ENCODE data around the gene CXCL6. TPM values are rescaled to one million over a fixed set of nuclear protein-coding genes. Genes with fewer than 3 reads are reported as not detected.

CXCL6 gene
- total RNA-seq, 1 donor from 2014 or later: 16.7 TPM

GRCh38 chr4:73864961-73865360, 28.5 kb downstream of the CXCL6 start:
- no peak for DNase-seq (ENCODE audit: low read depth)
- Histone ChIP-seq H3K4me3 (ENCODE audit: insufficient read depth, low read depth, low read length) (no peak overlapping the region), H3K4me2 (ENCODE audit: low read length) (no peak overlapping the region), H3K9me3 (ENCODE audit: insufficient read depth, low read depth, low read length) (no peaks in the 10 kb centered on the region), H3K27me3 (ENCODE audit: insufficient read depth, low read length) (peaks cover 9% of the 10 kb centered on the region), H3K36me3 (ENCODE audit: insufficient read depth, low read length) (no peaks in the 10 kb centered on the region), H3K79me2 (ENCODE audit: insufficient read depth, low read length) (no peaks in the 10 kb centered on the region), H3K4me1 (ENCODE audit: insufficient read depth, low read length) (peaks cover 7% of the 10 kb centered on the region), H2AFZ (ENCODE audit: low read depth, low read length) (no peak overlapping the region), H3K9ac (ENCODE audit: low read length) (no peak overlapping the region), H3K27ac (ENCODE audit: low read depth, low read length) (no peak overlapping the region), H4K20me1 (ENCODE audit: insufficient read depth, low read length) (no peaks in the 10 kb centered on the region)
- Mint-ChIP-seq H3K27me3 (ENCODE audit: low read depth, unreplicated experiment) (no peaks in the 10 kb centered on the region), H3K9me3 (ENCODE audit: unreplicated experiment) (no peaks in the 10 kb centered on the region), H3K4me3 (ENCODE audit: unreplicated experiment) (no peak overlapping the region), H3K27ac (ENCODE audit: unreplicated experiment) (no peak overlapping the region), H3K4me1 (ENCODE audit: low read depth, unreplicated experiment) (peaks cover 32% of the 10 kb centered on the region), H3K36me3 (ENCODE audit: low read depth, unreplicated experiment) (no peaks in the 10 kb centered on the region)
- TF ChIP-seq, protein P1, sequence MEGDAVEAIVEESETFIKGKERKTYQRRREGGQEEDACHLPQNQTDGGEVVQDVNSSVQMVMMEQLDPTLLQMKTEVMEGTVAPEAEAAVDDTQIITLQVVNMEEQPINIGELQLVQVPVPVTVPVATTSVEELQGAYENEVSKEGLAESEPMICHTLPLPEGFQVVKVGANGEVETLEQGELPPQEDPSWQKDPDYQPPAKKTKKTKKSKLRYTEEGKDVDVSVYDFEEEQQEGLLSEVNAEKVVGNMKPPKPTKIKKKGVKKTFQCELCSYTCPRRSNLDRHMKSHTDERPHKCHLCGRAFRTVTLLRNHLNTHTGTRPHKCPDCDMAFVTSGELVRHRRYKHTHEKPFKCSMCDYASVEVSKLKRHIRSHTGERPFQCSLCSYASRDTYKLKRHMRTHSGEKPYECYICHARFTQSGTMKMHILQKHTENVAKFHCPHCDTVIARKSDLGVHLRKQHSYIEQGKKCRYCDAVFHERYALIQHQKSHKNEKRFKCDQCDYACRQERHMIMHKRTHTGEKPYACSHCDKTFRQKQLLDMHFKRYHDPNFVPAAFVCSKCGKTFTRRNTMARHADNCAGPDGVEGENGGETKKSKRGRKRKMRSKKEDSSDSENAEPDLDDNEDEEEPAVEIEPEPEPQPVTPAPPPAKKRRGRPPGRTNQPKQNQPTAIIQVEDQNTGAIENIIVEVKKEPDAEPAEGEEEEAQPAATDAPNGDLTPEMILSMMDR (IDR thresholded peaks at IDR 0.05; ENCODE audit: insufficient read depth, low read depth, low read length): no peak
- no peak for TF ChIP-seq EZH2 (IDR thresholded peaks at IDR 0.05; ENCODE audit: insufficient read depth, low read length)
- FAIRE-seq: no peak

- H3K36me3 Mint-ChIP-seq (ENCODE audit: low read depth, unreplicated experiment): no peaks in the 10 kb centered on the region
- no peak overlapping the region for H3K4me3 Mint-ChIP-seq (ENCODE audit: unreplicated experiment)
- H2AFZ ChIP-seq (ENCODE audit: low read depth, low read length): no peak overlapping the region
- H3K9ac ChIP-seq (ENCODE audit: low read length): no peak overlapping the region
- H3K36me3 ChIP-seq (ENCODE audit: insufficient read depth, low read length): no peaks in the 10 kb centered on the region
- H3K9me3 Mint-ChIP-seq (ENCODE audit: unreplicated experiment): no peaks in the 10 kb centered on the region
- H3K79me2 ChIP-seq (ENCODE audit: insufficient read depth, low read length): no peaks in the 10 kb centered on the region
- H3K4me1 Mint-ChIP-seq (ENCODE audit: low read depth, unreplicated experiment): peaks cover 27% of the 10 kb centered on the region
- H3K27ac Mint-ChIP-seq (ENCODE audit: unreplicated experiment): no peak overlapping the region
- H3K4me2 ChIP-seq (ENCODE audit: low read length): no peak overlapping the region
- no peaks in the 10 kb centered on the region for H3K27me3 Mint-ChIP-seq (ENCODE audit: low read depth, unreplicated experiment)
- H3K9me3 ChIP-seq (ENCODE audit: insufficient read depth, low read depth, low read length): no peaks in the 10 kb centered on the region
- FAIRE-seq (no peak), DNase-seq (ENCODE audit: low read depth) (no peak)
- no peak overlapping the region for H3K27ac ChIP-seq (ENCODE audit: low read depth, low read length)
- peaks cover 3% of the 10 kb centered on the region for H3K4me1 ChIP-seq (ENCODE audit: insufficient read depth, low read length)
- peaks cover 9% of the 10 kb centered on the region for H3K27me3 ChIP-seq (ENCODE audit: insufficient read depth, low read length)
- no peaks in the 10 kb centered on the region for H4K20me1 ChIP-seq (ENCODE audit: insufficient read depth, low read length)
- TF ChIP-seq EZH2 (IDR thresholded peaks at IDR 0.05; ENCODE audit: insufficient read depth, low read length): no peak
- H3K4me3 ChIP-seq (ENCODE audit: insufficient read depth, low read depth, low read length): no peak overlapping the region
Observed at GRCh38 chr4:73865431-73866096, 29.1 kb downstream of the CXCL6 start.

DNA sequence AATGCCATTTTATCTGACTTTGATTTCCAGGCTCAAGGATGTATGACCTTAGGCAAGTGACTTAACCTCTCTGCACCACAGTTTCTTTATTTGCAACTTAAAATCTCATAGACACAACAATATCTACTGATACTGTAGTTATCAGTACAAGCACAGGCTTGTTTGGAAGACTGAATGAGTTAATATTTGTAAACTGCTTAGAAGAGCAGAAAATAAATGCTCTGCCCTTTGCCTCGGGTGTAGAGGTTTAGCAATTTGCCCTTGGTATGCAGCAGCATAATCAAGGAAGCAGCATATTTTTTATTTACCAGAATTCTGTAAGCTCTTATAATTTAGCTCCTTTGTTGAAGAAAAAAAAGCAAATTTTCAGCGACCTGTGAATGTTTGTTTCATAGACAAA, 29.8 kb downstream of the CXCL6 start:
- Histone ChIP-seq H3K4me3 (ENCODE audit: insufficient read depth, low read depth, low read length) (no peak overlapping the region), H3K27ac (ENCODE audit: low read depth, low read length) (no peak overlapping the region), H3K36me3 (ENCODE audit: insufficient read depth, low read length) (no peaks in the 10 kb centered on the region), H3K9ac (ENCODE audit: low read length) (no peak overlapping the region), H3K4me2 (ENCODE audit: low read length) (no peak overlapping the region), H3K4me1 (ENCODE audit: insufficient read depth, low read length) (peaks cover 3% of the 10 kb centered on the region), H3K9me3 (ENCODE audit: insufficient read depth, low read depth, low read length) (no peaks in the 10 kb centered on the region), H4K20me1 (ENCODE audit: insufficient read depth, low read length) (no peaks in the 10 kb centered on the region), H3K27me3 (ENCODE audit: insufficient read depth, low read length) (peaks cover 9% of the 10 kb centered on the region), H2AFZ (ENCODE audit: low read depth, low read length) (no peak overlapping the region), H3K79me2 (ENCODE audit: insufficient read depth, low read length) (no peaks in the 10 kb centered on the region)
- no peaks in the 10 kb centered on the region for H3K27me3 Mint-ChIP-seq (ENCODE audit: low read depth, unreplicated experiment)
- no peak overlapping the region for H3K4me3 Mint-ChIP-seq (ENCODE audit: unreplicated experiment)
- FAIRE-seq: no peak
- H3K9me3 Mint-ChIP-seq (ENCODE audit: unreplicated experiment): no peaks in the 10 kb centered on the region
- no peaks in the 10 kb centered on the region for H3K36me3 Mint-ChIP-seq (ENCODE audit: low read depth, unreplicated experiment)
- peaks cover 28% of the 10 kb centered on the region for H3K4me1 Mint-ChIP-seq (ENCODE audit: low read depth, unreplicated experiment)
- TF ChIP-seq EZH2 (IDR thresholded peaks at IDR 0.05; ENCODE audit: insufficient read depth, low read length): no peak
- TF ChIP-seq, protein P1 (IDR thresholded peaks at IDR 0.05; ENCODE audit: insufficient read depth, low read depth, low read length): no peak
- no peak for DNase-seq (ENCODE audit: low read depth)
- no peak overlapping the region for H3K27ac Mint-ChIP-seq (ENCODE audit: unreplicated experiment)

All from astrocyte (in vitro differentiated cells and primary cell).